ENCODE measurements around the gene PER3. TPM values are rescaled to one million over a fixed set of nuclear protein-coding genes. Genes with fewer than 3 reads are reported as not detected.
"Not testable (repeated sequence)": the region's sequence is repeated elsewhere in the genome, so short reads cannot be mapped to it uniquely, and the experiment has no call there.

The PER3 gene
- total RNA-seq, 1 donor from 2014 or later: 12.5 TPM

DNA sequence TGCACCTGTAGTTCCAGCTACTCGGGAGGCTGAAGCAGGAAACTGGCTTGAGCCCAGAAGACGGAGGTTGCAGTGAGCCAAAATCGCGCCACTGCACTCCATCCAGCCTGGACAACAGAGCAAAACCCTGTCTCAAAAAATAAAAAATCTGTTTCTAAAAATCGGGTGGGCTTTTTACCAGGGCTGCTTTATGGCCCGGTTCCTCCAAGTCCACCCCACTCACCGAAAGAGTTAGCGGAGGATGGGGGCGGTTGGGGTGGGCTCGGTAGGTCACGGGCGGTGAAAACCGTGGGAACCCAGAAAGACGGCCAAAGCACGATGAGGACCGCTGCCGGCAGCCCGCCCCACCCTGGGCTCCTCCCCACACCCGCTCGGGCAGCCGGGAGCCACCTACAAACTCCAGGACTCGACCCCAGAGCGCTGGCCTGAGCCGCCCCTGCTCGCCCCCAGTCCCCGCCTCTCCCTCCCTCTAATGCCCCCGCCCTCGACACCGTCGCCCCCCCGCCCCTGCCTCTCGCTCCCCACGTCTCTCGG is 846 bp upstream of the PER3 start:
- peaks cover 55% of the 10 kb centered on the region for H3K36me3 ChIP-seq
- no peaks in the 10 kb centered on the region for H3K9me3 ChIP-seq (replicated peaks)
- peaks cover 47% of the 10 kb centered on the region for H3K4me1 ChIP-seq
- peak overlapping the region; percentile 94 for H3K27ac ChIP-seq (replicated peaks)
- H3K4me3 ChIP-seq: peak overlapping the region; percentile 84
- TF ChIP-seq, protein P1, sequence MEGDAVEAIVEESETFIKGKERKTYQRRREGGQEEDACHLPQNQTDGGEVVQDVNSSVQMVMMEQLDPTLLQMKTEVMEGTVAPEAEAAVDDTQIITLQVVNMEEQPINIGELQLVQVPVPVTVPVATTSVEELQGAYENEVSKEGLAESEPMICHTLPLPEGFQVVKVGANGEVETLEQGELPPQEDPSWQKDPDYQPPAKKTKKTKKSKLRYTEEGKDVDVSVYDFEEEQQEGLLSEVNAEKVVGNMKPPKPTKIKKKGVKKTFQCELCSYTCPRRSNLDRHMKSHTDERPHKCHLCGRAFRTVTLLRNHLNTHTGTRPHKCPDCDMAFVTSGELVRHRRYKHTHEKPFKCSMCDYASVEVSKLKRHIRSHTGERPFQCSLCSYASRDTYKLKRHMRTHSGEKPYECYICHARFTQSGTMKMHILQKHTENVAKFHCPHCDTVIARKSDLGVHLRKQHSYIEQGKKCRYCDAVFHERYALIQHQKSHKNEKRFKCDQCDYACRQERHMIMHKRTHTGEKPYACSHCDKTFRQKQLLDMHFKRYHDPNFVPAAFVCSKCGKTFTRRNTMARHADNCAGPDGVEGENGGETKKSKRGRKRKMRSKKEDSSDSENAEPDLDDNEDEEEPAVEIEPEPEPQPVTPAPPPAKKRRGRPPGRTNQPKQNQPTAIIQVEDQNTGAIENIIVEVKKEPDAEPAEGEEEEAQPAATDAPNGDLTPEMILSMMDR (IDR thresholded peaks at IDR 0.05; ENCODE audit: borderline replicate concordance): no peak
- H3K27me3 ChIP-seq (ENCODE audit: low read depth): no peaks in the 10 kb centered on the region
- DNase-seq: peak; percentile 83
- intact Hi-C loops (cut with micrococcal nuclease): no loop called here

DNA sequence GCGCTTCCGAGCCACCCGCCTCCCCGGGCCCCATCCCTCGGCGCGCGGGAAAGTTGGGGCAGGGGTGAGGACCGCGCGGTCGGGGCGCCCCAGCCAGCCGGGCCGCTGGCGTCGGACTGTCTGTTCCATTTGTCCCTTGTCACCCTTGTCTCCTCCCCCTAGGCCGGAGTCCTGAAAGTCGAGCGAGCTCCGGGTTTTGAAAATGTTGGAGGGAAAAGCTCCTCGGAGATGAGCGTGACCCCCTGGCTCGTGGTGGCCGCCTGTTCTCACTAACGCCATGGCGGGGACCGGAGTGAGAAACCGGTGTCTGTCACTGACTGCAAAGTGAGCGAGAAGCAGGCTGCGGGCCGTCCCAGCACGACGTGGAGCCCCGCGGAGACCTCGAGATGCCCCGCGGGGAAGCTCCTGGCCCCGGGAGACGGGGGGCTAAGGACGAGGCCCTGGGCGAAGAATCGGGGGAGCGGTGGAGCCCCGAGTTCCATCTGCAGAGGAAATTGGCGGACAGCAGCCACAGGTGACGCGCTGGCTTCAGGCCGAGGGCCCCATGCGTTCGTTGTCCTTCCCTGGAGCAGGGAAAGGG is 491 bp downstream of the PER3 start:
- no peaks in the 10 kb centered on the region for H3K27me3 ChIP-seq (ENCODE audit: low read depth)
- H3K4me1 ChIP-seq: peaks cover 52% of the 10 kb centered on the region
- TF ChIP-seq, protein P1 (IDR thresholded peaks at IDR 0.05; ENCODE audit: borderline replicate concordance): no peak
- peak overlapping the region; percentile 84 for H3K4me3 ChIP-seq
- peak; percentile 37 for DNase-seq
- peak overlapping the region; percentile 94 for H3K27ac ChIP-seq (replicated peaks)
- intact Hi-C loops (cut with micrococcal nuclease): no loop called here
- peaks cover 56% of the 10 kb centered on the region for H3K36me3 ChIP-seq
- H3K9me3 ChIP-seq (replicated peaks): no peaks in the 10 kb centered on the region

DNA sequence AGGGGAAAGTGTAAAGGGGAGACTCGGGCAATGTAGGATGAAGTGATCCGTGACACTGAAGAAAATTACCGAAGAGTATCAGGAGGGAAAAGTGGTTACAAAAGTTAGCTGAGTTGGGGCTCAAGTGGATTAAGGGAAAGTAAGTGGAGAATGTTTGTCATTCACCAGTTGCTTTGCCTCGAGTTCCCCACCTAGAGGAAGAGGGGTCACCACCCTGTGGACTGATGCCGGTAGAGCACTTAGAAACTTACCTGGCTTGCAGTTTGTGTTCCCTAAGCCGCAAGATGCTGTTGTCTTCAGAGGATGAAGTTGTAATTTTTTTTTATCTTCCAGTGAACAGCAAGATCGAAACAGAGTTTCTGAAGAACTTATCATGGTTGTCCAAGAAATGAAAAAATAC is 1.0 kb downstream of the PER3 start:
- H3K36me3 ChIP-seq: peaks cover 56% of the 10 kb centered on the region

DNA sequence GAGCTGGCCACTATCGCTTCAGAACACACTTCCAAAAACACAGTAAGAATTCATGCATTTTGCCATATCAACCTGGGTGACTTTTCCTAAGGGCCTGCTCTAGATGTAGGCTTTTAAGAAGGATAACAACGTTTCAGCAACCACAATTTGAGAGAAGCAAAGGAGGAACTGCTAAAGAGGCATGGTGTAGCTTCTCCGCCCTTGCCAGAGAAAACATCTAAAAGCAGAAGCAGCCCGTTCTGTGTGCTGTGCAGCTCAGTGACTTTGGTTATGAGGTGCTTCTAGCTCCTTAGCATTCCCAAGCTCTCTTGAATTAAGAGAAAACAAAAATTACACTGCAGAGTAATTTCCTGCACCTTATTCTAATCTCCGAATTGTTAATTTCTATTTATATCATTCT is 2.7 kb downstream of the PER3 start:
- Histone ChIP-seq H3K27me3 (ENCODE audit: low read depth) (no peaks in the 10 kb centered on the region), H3K4me1 (peaks cover 52% of the 10 kb centered on the region), H3K4me3 (no peak overlapping the region), H3K27ac (replicated peaks) (no peak overlapping the region), H3K36me3 (peaks cover 61% of the 10 kb centered on the region), H3K9me3 (replicated peaks) (peaks cover 9% of the 10 kb centered on the region)
- TF ChIP-seq, protein P1 (IDR thresholded peaks at IDR 0.05; ENCODE audit: borderline replicate concordance): no peak
- DNase-seq: no peak
- intact Hi-C loops (cut with micrococcal nuclease): no loop called here

More for the DNA sequence above, 1.0 kb downstream of the PER3 start:
- Histone ChIP-seq H3K27ac (replicated peaks) (peak overlapping the region; percentile 94), H3K9me3 (replicated peaks) (no peaks in the 10 kb centered on the region), H3K27me3 (ENCODE audit: low read depth) (no peaks in the 10 kb centered on the region), H3K4me1 (peaks cover 52% of the 10 kb centered on the region), H3K4me3 (peak overlapping the region; percentile 84)
- DNase-seq: no peak
- intact Hi-C loops (cut with micrococcal nuclease): no loop called here
- TF ChIP-seq, protein P1 (IDR thresholded peaks at IDR 0.05; ENCODE audit: borderline replicate concordance): no peak

DNA sequence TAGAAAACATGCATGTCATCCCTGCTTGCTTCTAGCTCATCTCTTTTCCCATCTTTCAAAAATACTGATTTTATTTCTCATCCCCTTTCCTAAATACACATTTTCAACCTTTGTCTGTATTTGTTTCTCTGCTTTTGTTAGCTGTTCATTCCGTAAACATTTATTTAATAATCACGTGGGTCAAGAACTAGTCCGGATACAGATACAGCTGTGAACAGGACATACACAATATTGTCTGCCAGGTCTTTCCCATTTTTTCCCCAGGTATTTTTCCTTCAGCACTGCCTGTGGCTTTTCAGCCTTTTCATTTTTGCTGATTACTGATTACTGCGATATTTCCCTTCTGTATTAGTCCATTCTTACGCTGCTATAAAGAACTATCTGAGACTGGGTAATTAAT is 5.7 kb downstream of the PER3 start:
- H3K27ac ChIP-seq (replicated peaks): no peak overlapping the region
- TF ChIP-seq, protein P1 (IDR thresholded peaks at IDR 0.05; ENCODE audit: borderline replicate concordance): no peak
- H3K4me3 ChIP-seq: no peak overlapping the region
- peaks cover 38% of the 10 kb centered on the region for H3K4me1 ChIP-seq
- peaks cover 88% of the 10 kb centered on the region for H3K36me3 ChIP-seq
- peaks cover 9% of the 10 kb centered on the region for H3K9me3 ChIP-seq (replicated peaks)
- intact Hi-C loops (cut with micrococcal nuclease): no loop called here
- DNase-seq: no peak
- no peaks in the 10 kb centered on the region for H3K27me3 ChIP-seq (ENCODE audit: low read depth)

DNA sequence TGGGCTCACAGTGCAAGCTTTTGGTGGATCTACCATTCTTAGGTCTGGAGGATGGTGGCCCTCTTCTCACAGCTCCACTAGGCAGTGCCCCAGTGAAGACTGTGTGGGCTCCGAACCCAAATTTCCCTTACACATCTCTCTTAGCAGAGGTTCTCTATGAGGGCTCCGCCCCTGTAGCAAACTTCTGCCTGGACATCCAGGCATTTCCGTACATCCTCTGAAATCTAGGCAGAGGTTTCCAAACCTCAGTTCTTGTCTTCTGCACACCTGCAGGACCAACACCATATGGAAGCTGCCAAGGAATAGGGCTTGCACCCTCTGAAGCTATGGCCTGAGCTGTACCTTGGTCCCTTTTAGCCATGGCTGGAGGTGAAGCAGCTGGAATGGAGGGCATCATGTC is 6.9 kb downstream of the PER3 start:
- Histone ChIP-seq H3K36me3 (peaks cover 90% of the 10 kb centered on the region), H3K4me1 (peaks cover 26% of the 10 kb centered on the region)
- intact Hi-C loops (cut with micrococcal nuclease); H3K4me3 ChIP-seq; H3K27ac ChIP-seq (replicated peaks); H3K9me3 ChIP-seq (replicated peaks); DNase-seq; H3K27me3 ChIP-seq (ENCODE audit: low read depth): not testable (repeated sequence)
